Suprapubic skin (tissue), 4 donors: ENCODE results near the gene VGF.
"Not testable (repeated sequence)": the region's sequence is repeated elsewhere in the genome, so short reads cannot be mapped to it uniquely, and the experiment has no call there.

Experiments
- CTCF ChIP-seq, 2 donors: fragments of 200-600 bp in 1 of 2; fragments of 450-650 bp in 1 of 2; sonication (generic) in 1 of 2; IDR thresholded peaks; one replicate each; pipeline ENCODE4 v1.5.1; 2016 to 2019; ENCODE audit warnings: antibody characterized with exemption in 2 of 2, mild to moderate bottlenecking in 1 of 2, moderate library complexity in 1 of 2
- EP300 ChIP-seq: sonication (generic); formaldehyde crosslinking; IDR thresholded peaks from one replicate; pipeline ENCODE4 v1.6.1; 2017; ENCODE audit warnings: antibody characterized with exemption
- POLR2A ChIP-seq, 2 donors: fragments of 450-650 bp; IDR thresholded peaks; one replicate each; pipeline ENCODE4 v1.6.1; 2017; ENCODE audit warnings: antibody characterized with exemption in 2 of 2, mild to moderate bottlenecking in 2 of 2, moderate library complexity in 2 of 2
- POLR2AphosphoS5 ChIP-seq, 3 donors: sonication (generic); formaldehyde crosslinking; IDR thresholded peaks; one replicate each; pipeline ENCODE4 v1.6.1; 2017; ENCODE audit warnings: antibody characterized with exemption in 3 of 3

- TF ChIP-seq POLR2A (IDR thresholded peaks at IDR 0.05); CTCF (IDR thresholded peaks at IDR 0.05); EP300; POLR2AphosphoS5 (IDR thresholded peaks at IDR 0.05): not testable (repeated sequence)
Measured at GRCh38 chr7:101132626-101133600, 32.5 kb downstream of the VGF start.
